ENCODE data around the gene KCNH8.

The KCNH8 gene

DNA sequence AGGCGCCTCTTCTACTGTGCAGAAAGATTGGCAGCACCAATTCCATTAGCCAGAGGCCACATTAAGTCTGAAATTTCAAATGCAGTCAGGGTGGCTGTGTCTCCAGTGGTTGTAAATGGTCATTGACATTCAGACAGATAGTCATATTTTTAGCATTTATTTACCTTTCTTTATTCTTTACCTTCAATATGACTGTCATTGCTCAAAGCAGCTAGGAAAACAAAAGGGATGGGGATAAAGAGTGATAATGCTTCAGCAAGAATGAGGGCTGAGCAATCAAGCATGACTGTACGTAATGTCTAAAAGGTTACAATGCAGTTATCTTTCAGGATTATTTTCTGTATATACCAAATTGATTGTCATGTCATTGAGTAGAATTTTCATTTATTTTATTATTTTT, 425.3 kb downstream of the KCNH8 start:
- Histone ChIP-seq H3K4me3 (ENCODE audit: low read length) (no peak overlapping the region), H3K27ac (ENCODE audit: low read length) (no peak overlapping the region), H3K27me3 (ENCODE audit: control insufficient read depth, insufficient read depth, low read length) (no peaks in the 10 kb centered on the region), H3K36me3 (ENCODE audit: control insufficient read depth, insufficient read depth, low read length) (no peaks in the 10 kb centered on the region), H3K4me1 (ENCODE audit: control insufficient read depth, insufficient read depth, low read length) (no peaks in the 10 kb centered on the region), H3K9me3 (ENCODE audit: control insufficient read depth, insufficient read depth, low read length) (no peaks in the 10 kb centered on the region)
- no peak for DNase-seq (ENCODE audit: low read depth, low spot score)
- WGBS (ENCODE audit: insufficient coverage, insufficient read length): no CpG with 5 or more reads among the region's 2 CpGs

GRCh38 chr3:19574268-19574667, 426.0 kb downstream of the KCNH8 start:
- no CpG with 5 or more reads among the region's 3 CpGs for WGBS (ENCODE audit: insufficient coverage, insufficient read length)
- Histone ChIP-seq H3K9me3 (ENCODE audit: control insufficient read depth, insufficient read depth, low read length) (no peaks in the 10 kb centered on the region), H3K27ac (ENCODE audit: low read length) (no peak overlapping the region), H3K4me3 (ENCODE audit: low read length) (no peak overlapping the region), H3K4me1 (ENCODE audit: control insufficient read depth, insufficient read depth, low read length) (no peaks in the 10 kb centered on the region), H3K36me3 (ENCODE audit: control insufficient read depth, insufficient read depth, low read length) (no peaks in the 10 kb centered on the region), H3K27me3 (ENCODE audit: control insufficient read depth, insufficient read depth, low read length) (no peaks in the 10 kb centered on the region)
- DNase-seq (ENCODE audit: low read depth, low spot score): no peak

GRCh38 chr3:19576343-19576742, 428.0 kb downstream of the KCNH8 start:
- H3K4me1 ChIP-seq (ENCODE audit: control insufficient read depth, insufficient read depth, low read length): no peaks in the 10 kb centered on the region
- no peak for DNase-seq (ENCODE audit: low read depth, low spot score)
- H3K27ac ChIP-seq (ENCODE audit: low read length): no peak overlapping the region
- no CpG with 5 or more reads among the region's 3 CpGs for WGBS (ENCODE audit: insufficient coverage, insufficient read length)
- no peaks in the 10 kb centered on the region for H3K36me3 ChIP-seq (ENCODE audit: control insufficient read depth, insufficient read depth, low read length)
- no peaks in the 10 kb centered on the region for H3K27me3 ChIP-seq (ENCODE audit: control insufficient read depth, insufficient read depth, low read length)
- no peaks in the 10 kb centered on the region for H3K9me3 ChIP-seq (ENCODE audit: control insufficient read depth, insufficient read depth, low read length)
- H3K4me3 ChIP-seq (ENCODE audit: low read length): no peak overlapping the region

Measured in iPS DF 6.9 (cell line).